ENCODE measurements around the gene PXDN. TPM values are rescaled to one million over a fixed set of nuclear protein-coding genes. Genes with fewer than 3 reads are reported as not detected.

The PXDN gene
- total RNA-seq, 1 experiment from 2014 or later: 146 TPM

GRCh38 chr2:1778566-1778965 is 34.3 kb upstream of the PXDN start:
- ATAC-seq (no peak), DNase-seq (ENCODE audit: low spot score) (no peak)
- POLR2A ChIA-PET: no interaction called here
- TF ChIP-seq ZSCAN18 (CRISPR knock-in tag; IDR thresholded peaks at IDR 0.05) (no peak), GABPB1 (CRISPR knock-in tag; IDR thresholded peaks at IDR 0.05) (no peak), CBFB (CRISPR knock-in tag; IDR thresholded peaks at IDR 0.05; ENCODE audit: low read depth) (no peak), E2F1 (CRISPR knock-in tag; IDR thresholded peaks at IDR 0.05) (no peak), ETV6 (CRISPR knock-in tag; IDR thresholded peaks at IDR 0.05) (no peak), FOXK1 (CRISPR knock-in tag; IDR thresholded peaks at IDR 0.05) (no peak), ZNF671 (CRISPR knock-in tag; IDR thresholded peaks at IDR 0.05) (no peak), NR2C2 (CRISPR knock-in tag; IDR thresholded peaks at IDR 0.05) (no peak), TP53 (CRISPR knock-in tag; IDR thresholded peaks at IDR 0.05) (no peak), ATF3 (CRISPR knock-in tag; conservative IDR thresholded peaks at IDR 0.05) (no peak), ZBTB43 (CRISPR knock-in tag; IDR thresholded peaks at IDR 0.05) (no peak), ZNF232 (CRISPR knock-in tag; IDR thresholded peaks at IDR 0.05) (no peak), MYBL2 (CRISPR knock-in tag; IDR thresholded peaks at IDR 0.05) (no peak), FOXP1 (CRISPR knock-in tag; IDR thresholded peaks at IDR 0.05; ENCODE audit: borderline replicate concordance) (no peak), NFATC4 (CRISPR knock-in tag; IDR thresholded peaks at IDR 0.05) (no peak), MLX (CRISPR knock-in tag; IDR thresholded peaks at IDR 0.05) (no peak), CREB1 (CRISPR knock-in tag; IDR thresholded peaks at IDR 0.05) (no peak)
- H3K27me3 Mint-ChIP-seq (ENCODE audit: low read depth): no peaks in the 10 kb centered on the region
- H3K36me3 Mint-ChIP-seq: no peaks in the 10 kb centered on the region
- H3K27ac Mint-ChIP-seq: no peak overlapping the region
- H3K4me1 Mint-ChIP-seq: peaks cover 13% of the 10 kb centered on the region
- no peaks in the 10 kb centered on the region for H3K9me3 Mint-ChIP-seq
- CTCF ChIA-PET: interaction anchor here (0.8 to 1.7 kb wide), 6 partner anchors 9 to 228 kb away, joined by 3 to 7 read pairs (median 4); no protein-coding TSS in a partner anchor
- H3K4me3 Mint-ChIP-seq: no peak overlapping the region

GRCh38 chr2:1777781-1778180 is 33.5 kb upstream of the PXDN start:
- Mint-ChIP-seq H3K27ac (no peak overlapping the region), H3K4me3 (no peak overlapping the region), H3K9me3 (no peaks in the 10 kb centered on the region), H3K36me3 (no peaks in the 10 kb centered on the region), H3K27me3 (ENCODE audit: low read depth) (no peaks in the 10 kb centered on the region), H3K4me1 (peaks cover 12% of the 10 kb centered on the region)
- POLR2A ChIA-PET: no interaction called here
- no peak for TF ChIP-seq FOXP1 (CRISPR knock-in tag; IDR thresholded peaks at IDR 0.05; ENCODE audit: borderline replicate concordance)
- TF ChIP-seq JAZF1 (CRISPR knock-in tag; IDR thresholded peaks at IDR 0.05): no peak
- TF ChIP-seq ZNF121 (CRISPR knock-in tag; IDR thresholded peaks at IDR 0.05): no peak
- CTCF ChIA-PET: interaction anchor here (0.6 to 1.7 kb wide), 5 partner anchors 8 to 290 kb away, joined by 3 to 7 read pairs (median 3); no protein-coding TSS in a partner anchor
- DNase-seq (ENCODE audit: low spot score) (no peak), ATAC-seq (no peak)

GRCh38 chr2:1777156-1777555 is 32.8 kb upstream of the PXDN start:
- no peaks in the 10 kb centered on the region for H3K9me3 Mint-ChIP-seq
- ChIA-PET POLR2A (interaction anchor here (0.7 kb wide), 1 partner anchor 639 kb away, joined by 3 read pairs; no protein-coding TSS in a partner anchor), CTCF (interaction anchor here (0.6 to 1.7 kb wide), 3 partner anchors 12 to 289 kb away, joined by 3 to 7 read pairs (median 6); no protein-coding TSS in a partner anchor)
- H3K4me1 Mint-ChIP-seq: peaks cover 15% of the 10 kb centered on the region
- DNase-seq (ENCODE audit: low spot score): no peak
- ATAC-seq: no peak
- H3K36me3 Mint-ChIP-seq: no peaks in the 10 kb centered on the region
- H3K27ac Mint-ChIP-seq: no peak overlapping the region
- no peak overlapping the region for H3K4me3 Mint-ChIP-seq
- TF ChIP-seq E2F4 (CRISPR knock-in tag; IDR thresholded peaks at IDR 0.05; ENCODE audit: borderline replicate concordance, low read depth) (no peak), SOX15 (CRISPR knock-in tag; IDR thresholded peaks at IDR 0.05) (no peak), ZMAT4 (CRISPR knock-in tag; IDR thresholded peaks at IDR 0.05) (no peak), ATF3 (CRISPR knock-in tag; conservative IDR thresholded peaks at IDR 0.05) (no peak), CREB1 (CRISPR knock-in tag; IDR thresholded peaks at IDR 0.05) (no peak), MYBL2 (CRISPR knock-in tag; IDR thresholded peaks at IDR 0.05) (no peak), GRHL2 (CRISPR knock-in tag; IDR thresholded peaks at IDR 0.05; ENCODE audit: insufficient replicate concordance, severe bottlenecking) (no peak), TEAD4 (CRISPR knock-in tag; IDR thresholded peaks at IDR 0.05) (no peak), JAZF1 (CRISPR knock-in tag; IDR thresholded peaks at IDR 0.05) (no peak), ZNF263 (CRISPR knock-in tag; IDR thresholded peaks at IDR 0.05; ENCODE audit: low read depth) (no peak), ZNF232 (CRISPR knock-in tag; IDR thresholded peaks at IDR 0.05) (no peak), ZNF121 (CRISPR knock-in tag; IDR thresholded peaks at IDR 0.05) (no peak), PRRX2 (CRISPR knock-in tag; IDR thresholded peaks at IDR 0.05) (no peak)
- H3K27me3 Mint-ChIP-seq (ENCODE audit: low read depth): no peaks in the 10 kb centered on the region
